IPS DF 4.7 (cell line): Measurements from ENCODE around the gene MYO3B.

Source experiments
- DNase-seq: peaks from one replicate; pipeline ENCODE4 v3.0.0-alpha.2; 2013; ENCODE audit warnings: low spot score; ENCODE audit errors: extremely low read depth

Gene MYO3B

GRCh38 chr2:170553748-170554147, 375.8 kb downstream of the MYO3B start:
- no peak for DNase-seq

- DNase-seq, result no peak
These were observed 376.5 kb downstream of the MYO3B start for GRCh38 chr2:170554278-170554955.

GRCh38 chr2:170562928-170563327, 385.0 kb downstream of the MYO3B start:
- DNase-seq, result no peak

- DNase-seq, result no peak
These were observed 385.5 kb downstream of the MYO3B start for GRCh38 chr2:170563401-170563800.

- DNase-seq, result no peak
These were observed 388.2 kb downstream of the MYO3B start for GRCh38 chr2:170566138-170566537.

GRCh38 chr2:170567429-170567828, 389.5 kb downstream of the MYO3B start:
- DNase-seq, result no peak

- DNase-seq, result no peak
These were observed 390.6 kb downstream of the MYO3B start for GRCh38 chr2:170568511-170568910.

- no peak for DNase-seq
These were observed 393.7 kb downstream of the MYO3B start for GRCh38 chr2:170571612-170572011.

GRCh38 chr2:170573671-170574070, 395.7 kb downstream of the MYO3B start:
- no peak for DNase-seq

GRCh38 chr2:170576296-170576695, 398.3 kb downstream of the MYO3B start:
- DNase-seq, result no peak

- no peak for DNase-seq
These were observed 399.4 kb downstream of the MYO3B start for GRCh38 chr2:170577356-170577755.

GRCh38 chr2:170578606-170579005, 400.7 kb downstream of the MYO3B start:
- DNase-seq, result no peak

- no peak for DNase-seq
These were observed 401.6 kb downstream of the MYO3B start for GRCh38 chr2:170579511-170579910.

GRCh38 chr2:170582313-170582712, 404.4 kb downstream of the MYO3B start:
- no peak for DNase-seq

GRCh38 chr2:170582751-170583463, 405.0 kb downstream of the MYO3B start:
- DNase-seq, result no peak

GRCh38 chr2:170585067-170585466, 407.1 kb downstream of the MYO3B start:
- DNase-seq, result no peak

GRCh38 chr2:170586571-170587095, 408.7 kb downstream of the MYO3B start:
- no peak for DNase-seq

- no peak for DNase-seq
These were observed 409.2 kb downstream of the MYO3B start for GRCh38 chr2:170587117-170587516.

- no peak for DNase-seq
These were observed 410.0 kb downstream of the MYO3B start for GRCh38 chr2:170587922-170588321.

- DNase-seq, result no peak
These were observed 410.8 kb downstream of the MYO3B start for GRCh38 chr2:170588729-170589128.

- DNase-seq, result no peak
These were observed 418.6 kb downstream of the MYO3B start for GRCh38 chr2:170596576-170596975.

- no peak for DNase-seq
These were observed 420.1 kb downstream of the MYO3B start for GRCh38 chr2:170598067-170598395.

GRCh38 chr2:170601489-170601888, 423.5 kb downstream of the MYO3B start:
- DNase-seq, result no peak
